Nephron progenitor cell (in vitro differentiated cells): ENCODE measurements around the gene PMP22.

ENCODE experiments used
- DNase-seq: peaks from one replicate; pipeline ENCODE4 v3.0.0; 2021
- H3K27ac Mint-ChIP-seq: 2 replicates; pipeline ENCODE4 v1.8.0; 2021; ENCODE audit warnings: mild to moderate bottlenecking, moderate library complexity, mixed read lengths
- H3K27me3 Mint-ChIP-seq: 2 replicates; pipeline ENCODE4 v1.8.0; 2021; ENCODE audit warnings: mild to moderate bottlenecking, low read depth, mixed read lengths; ENCODE audit not compliant: poor library complexity
- H3K36me3 Mint-ChIP-seq: 2 replicates; pipeline ENCODE4 v1.8.0; 2021; ENCODE audit warnings: low read depth, mixed read lengths
- H3K4me1 Mint-ChIP-seq: 2 replicates; pipeline ENCODE4 v1.8.0; 2021; ENCODE audit warnings: mixed read lengths
- H3K4me3 Mint-ChIP-seq: 2 replicates; pipeline ENCODE4 v1.8.0; 2021; ENCODE audit warnings: mild to moderate bottlenecking, moderate library complexity, mixed read lengths
- H3K9me3 Mint-ChIP-seq: 2 replicates; pipeline ENCODE4 v1.8.0; 2021; ENCODE audit warnings: mild to moderate bottlenecking, moderate library complexity, mixed read lengths
- TF ChIP-seq, protein P1 (sequence below): fragments of 200-600 bp; sonication (generic); IDR thresholded peaks from 2 replicates; pipeline ENCODE4 v1.5.0; 2021; ENCODE audit warnings: antibody characterized with exemption

PMP22 gene

DNA sequence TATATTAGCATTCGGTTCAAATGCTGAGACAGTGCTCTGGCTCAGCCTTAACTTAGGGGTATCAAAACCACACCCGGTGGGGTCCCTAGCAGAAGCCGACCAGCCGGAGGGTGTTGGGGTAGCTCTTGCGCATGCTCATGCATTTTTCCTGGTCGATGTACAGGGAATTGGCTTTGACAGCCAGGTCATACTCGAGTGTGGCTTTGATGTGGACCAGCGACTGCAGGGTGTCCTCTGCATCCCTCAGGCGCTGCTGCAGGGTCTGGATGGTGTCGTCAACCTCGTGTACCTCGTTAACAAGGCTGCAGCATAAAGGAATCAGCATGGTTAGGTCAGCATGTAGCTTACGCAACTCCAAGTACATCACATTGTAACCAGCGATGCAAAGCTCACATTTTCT lies 38.7 kb upstream of the PMP22 start:
- no peak for DNase-seq
- Mint-ChIP-seq H3K36me3 (no peaks in the 10 kb centered on the region), H3K4me1 (no peaks in the 10 kb centered on the region), H3K9me3 (no peaks in the 10 kb centered on the region), H3K4me3 (no peak overlapping the region), H3K27ac (no peak overlapping the region), H3K27me3 (peaks cover 4% of the 10 kb centered on the region)
- TF ChIP-seq, protein P1, sequence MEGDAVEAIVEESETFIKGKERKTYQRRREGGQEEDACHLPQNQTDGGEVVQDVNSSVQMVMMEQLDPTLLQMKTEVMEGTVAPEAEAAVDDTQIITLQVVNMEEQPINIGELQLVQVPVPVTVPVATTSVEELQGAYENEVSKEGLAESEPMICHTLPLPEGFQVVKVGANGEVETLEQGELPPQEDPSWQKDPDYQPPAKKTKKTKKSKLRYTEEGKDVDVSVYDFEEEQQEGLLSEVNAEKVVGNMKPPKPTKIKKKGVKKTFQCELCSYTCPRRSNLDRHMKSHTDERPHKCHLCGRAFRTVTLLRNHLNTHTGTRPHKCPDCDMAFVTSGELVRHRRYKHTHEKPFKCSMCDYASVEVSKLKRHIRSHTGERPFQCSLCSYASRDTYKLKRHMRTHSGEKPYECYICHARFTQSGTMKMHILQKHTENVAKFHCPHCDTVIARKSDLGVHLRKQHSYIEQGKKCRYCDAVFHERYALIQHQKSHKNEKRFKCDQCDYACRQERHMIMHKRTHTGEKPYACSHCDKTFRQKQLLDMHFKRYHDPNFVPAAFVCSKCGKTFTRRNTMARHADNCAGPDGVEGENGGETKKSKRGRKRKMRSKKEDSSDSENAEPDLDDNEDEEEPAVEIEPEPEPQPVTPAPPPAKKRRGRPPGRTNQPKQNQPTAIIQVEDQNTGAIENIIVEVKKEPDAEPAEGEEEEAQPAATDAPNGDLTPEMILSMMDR, result no peak

DNA sequence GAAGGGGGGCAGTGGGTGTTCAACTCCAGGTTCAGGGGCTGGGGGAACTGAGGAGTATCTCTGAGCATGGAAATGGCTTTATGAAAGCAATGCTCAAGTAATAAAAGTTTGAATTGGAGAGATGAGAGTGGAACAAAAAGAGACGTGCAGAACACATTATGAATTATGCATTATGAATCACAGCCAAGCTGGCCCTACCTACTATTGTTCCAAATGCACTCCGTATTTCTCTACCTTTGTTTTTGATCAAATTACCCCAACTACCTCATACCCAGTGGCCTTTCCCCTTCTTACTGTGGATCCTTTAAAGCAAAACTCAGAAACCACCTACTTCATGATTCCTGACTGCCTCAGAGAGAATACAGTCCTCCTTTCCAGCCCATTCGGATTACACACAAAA lies 38.1 kb upstream of the PMP22 start:
- no peak overlapping the region for H3K4me3 Mint-ChIP-seq
- H3K27me3 Mint-ChIP-seq, result peaks cover 4% of the 10 kb centered on the region
- TF ChIP-seq, protein P1, result no peak
- no peaks in the 10 kb centered on the region for H3K9me3 Mint-ChIP-seq
- no peaks in the 10 kb centered on the region for H3K36me3 Mint-ChIP-seq
- H3K4me1 Mint-ChIP-seq, result no peaks in the 10 kb centered on the region
- no peak for DNase-seq
- H3K27ac Mint-ChIP-seq, result no peak overlapping the region

DNA sequence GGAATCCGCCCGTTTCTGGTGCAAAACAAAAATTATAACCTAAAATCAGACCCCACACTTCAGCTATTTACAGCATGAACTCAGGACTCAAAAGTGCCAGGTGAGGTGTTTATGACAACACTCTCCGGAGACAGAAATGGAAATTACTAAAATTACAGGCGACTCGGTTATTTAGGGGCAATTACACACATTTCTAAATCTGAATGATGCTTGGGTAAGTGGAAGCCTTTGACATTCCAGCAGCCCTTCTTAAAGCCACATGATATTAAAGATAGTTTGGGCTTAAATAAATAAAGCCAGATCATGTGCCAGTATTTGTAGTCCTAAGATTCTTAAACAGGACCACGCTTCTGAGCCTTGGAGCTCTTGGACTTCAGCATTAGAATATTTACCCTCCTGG lies 36.7 kb upstream of the PMP22 start:
- no peak for DNase-seq
- H3K27ac Mint-ChIP-seq, result no peak overlapping the region
- H3K4me3 Mint-ChIP-seq, result no peak overlapping the region
- peaks cover under 1% of the 10 kb centered on the region for H3K27me3 Mint-ChIP-seq
- H3K36me3 Mint-ChIP-seq, result no peaks in the 10 kb centered on the region
- TF ChIP-seq, protein P1, result no peak
- no peaks in the 10 kb centered on the region for H3K4me1 Mint-ChIP-seq
- H3K9me3 Mint-ChIP-seq, result no peaks in the 10 kb centered on the region

DNA sequence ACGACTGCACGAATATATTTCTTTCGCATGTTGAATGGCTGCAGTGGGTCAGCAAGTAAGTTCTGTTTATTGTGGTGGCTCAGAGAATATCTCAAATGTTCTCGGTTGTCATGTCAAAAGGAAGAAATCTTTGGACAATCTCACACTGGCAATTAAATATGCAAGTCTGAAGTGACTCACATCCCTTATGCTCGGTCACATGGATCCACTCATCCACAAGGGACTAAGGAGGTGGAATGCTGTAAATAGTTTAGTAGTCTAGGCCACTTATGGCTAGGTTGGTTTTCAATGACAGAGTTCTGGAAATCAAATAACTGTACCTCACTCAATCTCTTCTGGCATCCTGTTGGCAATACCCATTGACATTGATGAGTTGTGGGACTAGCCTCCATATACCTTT lies 33.0 kb upstream of the PMP22 start:
- Mint-ChIP-seq H3K4me1 (no peaks in the 10 kb centered on the region), H3K36me3 (no peaks in the 10 kb centered on the region), H3K4me3 (no peak overlapping the region), H3K27me3 (peaks cover 3% of the 10 kb centered on the region), H3K9me3 (peaks cover 3% of the 10 kb centered on the region), H3K27ac (no peak overlapping the region)
- TF ChIP-seq, protein P1, result no peak
- DNase-seq, result no peak

DNA sequence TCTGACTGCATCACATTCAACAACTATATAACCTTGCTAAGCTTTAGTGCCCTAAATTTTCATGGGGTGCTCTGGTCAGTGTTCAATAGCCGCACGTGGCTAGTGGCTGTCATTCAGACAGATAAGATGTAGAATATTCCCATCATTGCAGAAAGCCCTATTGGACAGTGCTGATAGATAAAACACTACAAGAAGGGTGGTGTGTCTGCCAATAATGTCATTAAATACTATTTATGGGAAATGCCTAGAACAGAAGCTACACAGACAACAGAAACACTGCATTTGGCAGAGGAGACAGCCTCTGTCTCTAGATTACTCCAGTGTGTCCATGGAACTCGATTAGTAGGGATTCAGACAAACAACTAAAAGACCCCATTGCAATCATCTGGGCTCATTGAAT lies 28.4 kb upstream of the PMP22 start:
- H3K27ac Mint-ChIP-seq, result no peak overlapping the region
- H3K27me3 Mint-ChIP-seq, result peaks cover 4% of the 10 kb centered on the region
- TF ChIP-seq, protein P1, result no peak
- peaks cover 12% of the 10 kb centered on the region for H3K4me1 Mint-ChIP-seq
- H3K36me3 Mint-ChIP-seq, result no peaks in the 10 kb centered on the region
- DNase-seq, result no peak
- no peak overlapping the region for H3K4me3 Mint-ChIP-seq
- peaks cover 5% of the 10 kb centered on the region for H3K9me3 Mint-ChIP-seq

DNA sequence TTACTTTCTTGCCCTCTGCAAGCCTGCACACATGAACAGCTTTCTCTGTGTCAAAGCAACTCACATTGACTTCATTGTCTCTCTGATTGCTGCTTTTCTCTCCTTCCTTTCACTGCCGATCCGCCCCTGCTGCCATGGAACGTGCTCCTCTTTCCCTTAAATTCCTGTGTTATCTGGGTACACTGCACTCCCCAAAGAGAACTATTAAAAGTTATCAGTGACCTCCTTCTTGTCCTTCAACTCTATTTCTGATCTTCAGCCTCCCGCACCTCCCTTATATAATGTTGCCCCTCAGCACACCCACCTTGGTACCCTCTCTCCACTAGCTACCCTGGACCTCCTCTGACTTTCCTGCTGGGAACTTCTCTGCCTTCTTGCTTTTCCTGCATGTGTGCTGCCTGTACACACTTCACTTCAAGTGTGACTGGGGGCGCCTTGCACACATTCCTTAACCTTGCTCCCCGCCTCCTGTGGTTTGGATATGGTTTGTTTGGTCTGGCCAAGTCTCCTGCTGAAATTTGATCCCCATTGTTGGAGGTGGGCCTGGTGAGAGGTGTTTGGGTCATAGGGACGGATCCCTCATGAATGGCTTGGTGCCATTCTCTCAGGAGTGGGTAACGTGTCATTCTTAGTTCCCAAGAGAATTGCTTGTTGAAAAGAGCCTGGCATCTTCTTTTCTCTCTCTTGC lies 26.7 kb upstream of the PMP22 start:
- Mint-ChIP-seq H3K4me1 (peaks cover 12% of the 10 kb centered on the region), H3K4me3 (no peak overlapping the region), H3K27me3 (peaks cover 9% of the 10 kb centered on the region), H3K9me3 (peaks cover 8% of the 10 kb centered on the region), H3K27ac (no peak overlapping the region), H3K36me3 (no peaks in the 10 kb centered on the region)
- TF ChIP-seq, protein P1, result no peak
- DNase-seq, result no peak
